Stimulated activated CD8-positive, alpha-beta memory T cell treated with anti-CD3 and anti-CD28 coated beads, Interleukin-4, amount 100 ng/mL, for 48 hours (primary cell): ENCODE measurements around the gene NOX3.
"Not testable (repeated sequence)": the region's sequence is repeated elsewhere in the genome, so short reads cannot be mapped to it uniquely, and the experiment has no call there.

ENCODE experiments used
- DNase-seq: peaks from one replicate; pipeline ENCODE4 v3.0.0-alpha.2; 2020

Gene NOX3

GRCh38 chr6:155455766-155456165, at the start of gene NOX3:
NOX3 (minus strand) TSS chr6:155455839; CDS start chr6:155455800, 39 bp downstream.
- DNase-seq = no peak

GRCh38 chr6:155504848-155505607, 49.4 kb upstream of the NOX3 start:
- no peak for DNase-seq

GRCh38 chr6:155502393-155502792, 46.8 kb upstream of the NOX3 start:
- DNase-seq = no peak

- no peak for DNase-seq
These were observed 43.9 kb upstream of the NOX3 start for GRCh38 chr6:155499574-155499973.

- no peak for DNase-seq
These were observed 42.7 kb upstream of the NOX3 start for GRCh38 chr6:155498370-155498769.

GRCh38 chr6:155497273-155497672, 41.6 kb upstream of the NOX3 start:
- DNase-seq = no peak

GRCh38 chr6:155495011-155495768, 39.6 kb upstream of the NOX3 start:
- DNase-seq = no peak

GRCh38 chr6:155493694-155494143, 38.1 kb upstream of the NOX3 start:
- no peak for DNase-seq

GRCh38 chr6:155493026-155493693, 37.5 kb upstream of the NOX3 start:
- no peak for DNase-seq

GRCh38 chr6:155492061-155492735, 36.6 kb upstream of the NOX3 start:
- no peak for DNase-seq

GRCh38 chr6:155491421-155491820, 35.8 kb upstream of the NOX3 start:
- no peak for DNase-seq

GRCh38 chr6:155488197-155488596, 32.6 kb upstream of the NOX3 start:
- DNase-seq = not testable (repeated sequence)

- DNase-seq = no peak
These were observed 31.9 kb upstream of the NOX3 start for GRCh38 chr6:155487371-155488130.

- no peak for DNase-seq
These were observed 31.2 kb upstream of the NOX3 start for GRCh38 chr6:155486721-155487294.

GRCh38 chr6:155485756-155486155, 30.1 kb upstream of the NOX3 start:
- DNase-seq = no peak

GRCh38 chr6:155483858-155484257, 28.2 kb upstream of the NOX3 start:
- DNase-seq = no peak

- no peak for DNase-seq
These were observed 25.6 kb upstream of the NOX3 start for GRCh38 chr6:155481215-155481614.

- DNase-seq = no peak
These were observed 18.1 kb upstream of the NOX3 start for GRCh38 chr6:155473741-155474140.

- DNase-seq = no peak
These were observed 17.2 kb upstream of the NOX3 start for GRCh38 chr6:155472886-155473285.

GRCh38 chr6:155470979-155471616, 15.5 kb upstream of the NOX3 start:
- not testable (repeated sequence) for DNase-seq

- not testable (repeated sequence) for DNase-seq
These were observed 12.9 kb upstream of the NOX3 start for GRCh38 chr6:155468543-155468942.
